ENCODE measurements around the gene ZC3HAV1.
"Not testable (repeated sequence)": the region's sequence is repeated elsewhere in the genome, so short reads cannot be mapped to it uniquely, and the experiment has no call there.

- not testable (repeated sequence) for TF ChIP-seq CTCF (conservative IDR thresholded peaks at IDR 0.05); ZFX (IDR thresholded peaks at IDR 0.05)
Observed at GRCh38 chr7:139093512-139093911, 16.0 kb downstream of the ZC3HAV1 start.
